Right ventricle myocardium inferior (tissue), 1 donor: ENCODE data around the gene EFCAB8. TPM values are rescaled to one million over a fixed set of nuclear protein-coding genes. Genes with fewer than 3 reads are reported as not detected.
"Not testable (repeated sequence)": the region's sequence is repeated elsewhere in the genome, so short reads cannot be mapped to it uniquely, and the experiment has no call there.

Source experiments
- ATAC-seq: fragments of 200-7000 bp; cut with Tn5 transposase; one replicate; pipeline ENCODE4 v1.9.1; 2020; ENCODE audit warnings: mild to moderate bottlenecking, moderate library complexity
- DNase-seq: peaks from one replicate; pipeline ENCODE4 v3.0.0; 2021; ENCODE audit errors: missing footprints
- intact Hi-C: fragments of 100-400 bp; cut with DNase I; formaldehyde crosslinking; loops from one replicate; pipeline ENCODE4 v1.11.0; 2022
- total RNA-seq: library from RNA; stranded (reverse); fragmentation: NEBNext Ultra II Directional; extraction: Animal tissue kit (Norgen Biotek cat#: 25700); gene quantifications from one replicate; pipeline ENCODE4 v1.2.1, GENCODE V29; 2021
- donor health status: DM: no; HTN: yes; CAD: no; lungs with severe emphysema.

Gene EFCAB8
- total RNA-seq, 1 donor from 2014 or later, result 0.43 TPM

- DNase-seq, ATAC-seq, intact Hi-C loops: not testable (repeated sequence)
Observed at GRCh38 chr20:32962646-32963045, 103.9 kb downstream of the EFCAB8 start.

GRCh38 chr20:32963176-32963575 is 104.5 kb downstream of the EFCAB8 start:
- intact Hi-C loops, result no loop called here
- ATAC-seq, result no peak

GRCh38 chr20:32964575-32964974 is 105.9 kb downstream of the EFCAB8 start:
- no peak for DNase-seq
- intact Hi-C loops, result no loop called here
- ATAC-seq, result no peak

More at GRCh38 chr20:32963176-32963575, 104.5 kb downstream of the EFCAB8 start:
- no peak for DNase-seq

GRCh38 chr20:32965115-32965514 is 106.4 kb downstream of the EFCAB8 start:
- no peak for DNase-seq
- intact Hi-C loops, result no loop called here
- ATAC-seq, result no peak

- no peak for DNase-seq
- intact Hi-C loops, result no loop called here
- no peak for ATAC-seq
Observed at GRCh38 chr20:32965581-32966373, 107.1 kb downstream of the EFCAB8 start.

GRCh38 chr20:32966382-32966781 is 107.7 kb downstream of the EFCAB8 start:
- ATAC-seq (no peak), DNase-seq (no peak)
- intact Hi-C loops, result no loop called here

- DNase-seq, result no peak
- ATAC-seq, result no peak
- intact Hi-C loops, result no loop called here
Observed at GRCh38 chr20:32966881-32967781, 108.4 kb downstream of the EFCAB8 start.

- intact Hi-C loops, result no loop called here
- ATAC-seq (no peak), DNase-seq (no peak)
Observed at GRCh38 chr20:32967961-32968457, 109.3 kb downstream of the EFCAB8 start.

- ATAC-seq (no peak), DNase-seq (no peak)
Observed at GRCh38 chr20:32968478-32969241, 109.9 kb downstream of the EFCAB8 start.

GRCh38 chr20:32969356-32970114 is 110.8 kb downstream of the EFCAB8 start:
- DNase-seq (no peak), ATAC-seq (no peak)
- intact Hi-C loops, result no loop called here

More at GRCh38 chr20:32968478-32969241, 109.9 kb downstream of the EFCAB8 start:
- intact Hi-C loops, result no loop called here

GRCh38 chr20:32970115-32970972 is 111.6 kb downstream of the EFCAB8 start:
- no peak for DNase-seq
- intact Hi-C loops, result no loop called here
- no peak for ATAC-seq

GRCh38 chr20:32970973-32971300 is 112.2 kb downstream of the EFCAB8 start:
- intact Hi-C loops, result no loop called here
- DNase-seq (no peak), ATAC-seq (no peak)

- peak; percentile 18 for ATAC-seq
- DNase-seq, result no peak
- intact Hi-C loops, result no loop called here
Observed at GRCh38 chr20:32971703-32972161, 113.0 kb downstream of the EFCAB8 start.

GRCh38 chr20:32972181-32973076 is 113.7 kb downstream of the EFCAB8 start:
- ATAC-seq (no peak), DNase-seq (no peak)
- intact Hi-C loops, result no loop called here

GRCh38 chr20:32973077-32973717 is 114.5 kb downstream of the EFCAB8 start:
- ATAC-seq (no peak), DNase-seq (no peak)
- intact Hi-C loops, result no loop called here
